ENCODE measurements around the gene ENTREP1.

The ENTREP1 gene

GRCh38 chr9:69307446-69308205, 17.4 kb upstream of the ENTREP1 start:
- DNase-seq (ENCODE audit: low spot score): no peak
- no peak overlapping the region for H3K4me3 ChIP-seq
- TF ChIP-seq CTCF (IDR thresholded peaks at IDR 0.05): no peak
- H3K27ac ChIP-seq: peak overlapping the region in 1 of 2 donors; percentile 54

- Histone ChIP-seq H3K27ac (peak overlapping the region in 1 of 2 donors; percentile 54), H3K4me3 (no peak overlapping the region)
- no peak for TF ChIP-seq CTCF (IDR thresholded peaks at IDR 0.05)
- no peak for DNase-seq (ENCODE audit: low spot score)
Observed at GRCh38 chr9:69308206-69308931, 16.6 kb upstream of the ENTREP1 start.

- Histone ChIP-seq H3K4me3 (no peak overlapping the region), H3K27ac (no peak overlapping the region)
- TF ChIP-seq CTCF (IDR thresholded peaks at IDR 0.05): no peak
- DNase-seq (ENCODE audit: low spot score): no peak
Observed at GRCh38 chr9:69313175-69313574, 11.8 kb upstream of the ENTREP1 start.

GRCh38 chr9:69314547-69314946, 10.5 kb upstream of the ENTREP1 start:
- Histone ChIP-seq H3K4me3 (no peak overlapping the region), H3K27ac (no peak overlapping the region)
- no peak for DNase-seq (ENCODE audit: low spot score)
- TF ChIP-seq CTCF (IDR thresholded peaks at IDR 0.05): no peak

GRCh38 chr9:69317081-69317480, 7.9 kb upstream of the ENTREP1 start:
- TF ChIP-seq CTCF (IDR thresholded peaks at IDR 0.05): no peak
- no peak for DNase-seq (ENCODE audit: low spot score)
- Histone ChIP-seq H3K27ac (no peak overlapping the region), H3K4me3 (no peak overlapping the region)

GRCh38 chr9:69317894-69318293, 7.1 kb upstream of the ENTREP1 start:
- DNase-seq (ENCODE audit: low spot score): no peak
- Histone ChIP-seq H3K27ac (no peak overlapping the region), H3K4me3 (no peak overlapping the region)
- no peak for TF ChIP-seq CTCF (IDR thresholded peaks at IDR 0.05)
